GM23338 (cell line): ENCODE data around the gene BMP8B. TPM values are rescaled to one million over a fixed set of nuclear protein-coding genes. Genes with fewer than 3 reads are reported as not detected.

Experiments
- ATAC-seq: fragments of 200-7000 bp; cut with Tn5 transposase; 3 replicates; pipeline ENCODE4 v1.9.1; 2020
- DNase-seq: peaks from one replicate; pipeline ENCODE4 v3.0.0-alpha.2; 2015; ENCODE audit warnings: low spot score
- H2AFZ ChIP-seq: fragments of 200-600 bp; sonication (generic); 2 replicates; pipeline ENCODE4 v1.8.0; 2016; ENCODE audit warnings: antibody characterized with exemption, mild to moderate bottlenecking, moderate library complexity
- H3F3A ChIP-seq: fragments of 200-600 bp; sonication (generic); replicated peaks from 2 replicates; pipeline ENCODE4 v1.8.0; 2017; ENCODE audit warnings: antibody characterized with exemption, mixed run types, low read depth
- H3K27ac ChIP-seq: fragments of 200-600 bp; sonication (generic); 2 replicates; pipeline ENCODE4 v1.6.1; 2016; ENCODE audit warnings: low read depth
- H3K27me3 ChIP-seq: fragments of 200-600 bp; sonication (generic); 2 replicates; pipeline ENCODE4 v1.8.0; 2016; ENCODE audit warnings: mild to moderate bottlenecking, mixed run types, moderate library complexity; ENCODE audit not compliant: insufficient read depth
- H3K36me3 ChIP-seq: fragments of 200-600 bp; sonication (generic); 2 replicates; pipeline ENCODE4 v1.8.0; 2016; ENCODE audit warnings: mild to moderate bottlenecking; ENCODE audit not compliant: insufficient read depth
- H3K4me1 ChIP-seq: fragments of 200-600 bp; sonication (generic); 2 replicates; pipeline ENCODE4 v1.8.0; 2016; ENCODE audit warnings: mild to moderate bottlenecking, moderate library complexity; ENCODE audit not compliant: insufficient read depth
- H3K4me2 ChIP-seq: fragments of 200-600 bp; sonication (generic); 2 replicates; pipeline ENCODE4 v1.7.1; 2017; ENCODE audit warnings: mixed run types
- H3K4me3 ChIP-seq: fragments of 200-600 bp; sonication (generic); 2 replicates; pipeline ENCODE4 v1.6.1; 2016; ENCODE audit warnings: mixed run types
- H3K79me2 ChIP-seq: fragments of 200-600 bp; sonication (generic); replicated peaks from 2 replicates; pipeline ENCODE4 v1.8.0; 2017; ENCODE audit warnings: mild to moderate bottlenecking; ENCODE audit not compliant: insufficient read depth
- H3K9me2 ChIP-seq: fragments of 200-600 bp; sonication (generic); 2 replicates; pipeline ENCODE4 v1.8.0; 2017; ENCODE audit not compliant: insufficient read depth
- H4K20me1 ChIP-seq: fragments of 200-600 bp; sonication (generic); replicated peaks from 2 replicates; pipeline ENCODE4 v1.8.0; 2017; ENCODE audit warnings: mild to moderate bottlenecking; ENCODE audit not compliant: insufficient read depth
- H3K27ac Mint-ChIP-seq: 2 replicates; pipeline ENCODE4 v1.8.0; 2020; ENCODE audit warnings: inconsistent platforms, mild to moderate bottlenecking, moderate library complexity, mixed read lengths
- H3K27me3 Mint-ChIP-seq: 3 replicates; pipeline ENCODE4 v1.8.0; 2022; ENCODE audit warnings: low read depth, mild to moderate bottlenecking, moderate library complexity, mixed read lengths, inconsistent platforms; ENCODE audit not compliant: insufficient read depth, poor library complexity
- H3K36me3 Mint-ChIP-seq: 3 replicates; pipeline ENCODE4 v1.8.0; 2021; ENCODE audit warnings: low read depth, mild to moderate bottlenecking, inconsistent platforms, moderate library complexity, mixed read lengths
- H3K4me1 Mint-ChIP-seq: 3 replicates; pipeline ENCODE4 v1.8.0; 2020; ENCODE audit warnings: mild to moderate bottlenecking, inconsistent platforms, mixed read lengths
- H3K4me3 Mint-ChIP-seq: 3 replicates; pipeline ENCODE4 v1.8.0; 2021; ENCODE audit warnings: moderate library complexity, mild to moderate bottlenecking, inconsistent platforms, mixed read lengths
- H3K9me3 Mint-ChIP-seq: 3 replicates; pipeline ENCODE4 v1.8.0; 2020; ENCODE audit warnings: moderate library complexity, mild to moderate bottlenecking, inconsistent platforms, mixed read lengths
- CTCF ChIP-seq, 2 experiments: fragments of 200-600 bp in 1 of 2; sonication (generic) in 1 of 2; conservative IDR thresholded peaks; 2 replicates each; pipeline versions ENCODE4 v1.5.1 to v1.6.1; 2016 to 2017; ENCODE audit warnings: antibody characterized with exemption in 2 of 2, low read depth in 2 of 2, mild to moderate bottlenecking in 2 of 2, moderate library complexity in 1 of 2
- EZH2 ChIP-seq: fragments of 200-600 bp; sonication (generic); IDR thresholded peaks from one replicate; pipeline ENCODE4 v1.8.0; 2017; ENCODE audit warnings: antibody characterized with exemption, mild to moderate bottlenecking, low read depth; ENCODE audit not compliant: unreplicated experiment
- EZH2phosphoT487 ChIP-seq: fragments of 200-600 bp; sonication (generic); IDR thresholded peaks from one replicate; pipeline ENCODE4 v1.8.1; 2018; ENCODE audit warnings: antibody characterized with exemption; ENCODE audit not compliant: unreplicated experiment
- JUNB ChIP-seq: IDR thresholded peaks from one replicate; pipeline ENCODE4 v1.6.1; 2016; ENCODE audit warnings: antibody characterized with exemption; ENCODE audit not compliant: unreplicated experiment
- NANOG ChIP-seq: IDR thresholded peaks from 2 replicates; pipeline ENCODE4 v1.6.1; 2016; ENCODE audit warnings: antibody characterized with exemption, borderline replicate concordance
- POLR2AphosphoS5 ChIP-seq: IDR thresholded peaks from 2 replicates; pipeline ENCODE4 v1.6.1; 2016; ENCODE audit warnings: antibody characterized with exemption, low read depth
- REST ChIP-seq: IDR thresholded peaks from one replicate; pipeline ENCODE4 v1.6.1; 2018; ENCODE audit warnings: antibody characterized with exemption; ENCODE audit not compliant: unreplicated experiment
- STAT1 ChIP-seq: IDR thresholded peaks from one replicate; pipeline ENCODE4 v1.6.1; 2016; ENCODE audit warnings: antibody characterized with exemption; ENCODE audit not compliant: unreplicated experiment
- ZNF114 ChIP-seq: fragments of 250-450 bp; sonication (Bioruptor Pico); IDR thresholded peaks from 2 replicates; pipeline ENCODE4 v1.5.0; 2020; ENCODE audit warnings: mild to moderate bottlenecking, moderate library complexity
- ZNF331 ChIP-seq: fragments of 250-450 bp; sonication (Bioruptor Pico); IDR thresholded peaks from 2 replicates; pipeline ENCODE4 v1.5.0; 2020; ENCODE audit warnings: low read depth, mild to moderate bottlenecking, moderate library complexity
- ZNF462 ChIP-seq: fragments of 250-450 bp; sonication (Bioruptor Pico); IDR thresholded peaks from 2 replicates; pipeline ENCODE4 v1.5.0; 2020; ENCODE audit warnings: mild to moderate bottlenecking, moderate library complexity
- polyA plus RNA-seq: library from polyadenylated mRNA; unstranded; fragments of >200 nt; fragmentation: Nextera tagmentation; extraction: Ambion mirVana; gene quantifications from 2 replicates; pipeline ENCODE4 v1.2.1, GENCODE V29; 2016
- total RNA-seq: library from RNA; depleted of rRNA; stranded (reverse); fragments of >200 nt; shearing (Covaris generic); gene quantifications from 2 replicates; pipeline ENCODE4 v1.2.3, GENCODE V29; 2014

Gene BMP8B
- total and polyA plus RNA-seq, 2 experiments from 2014 or later: 0.16 to 0.90 TPM

- H3K9me3 Mint-ChIP-seq: no peaks in the 10 kb centered on the region
- H3K4me1 ChIP-seq: peaks cover 4% of the 10 kb centered on the region; the same call in 1 of the 2 replicates
- H3K27ac Mint-ChIP-seq: no peak overlapping the region
- no peaks in the 10 kb centered on the region for H3K9me2 ChIP-seq
- H3F3A ChIP-seq: no peaks in the 10 kb centered on the region
- H3K27ac ChIP-seq: no peak overlapping the region
- H4K20me1 ChIP-seq: no peaks in the 10 kb centered on the region; the same call in 1 of the 2 replicates
- H3K4me3 Mint-ChIP-seq: no peak overlapping the region
- H3K4me2 ChIP-seq: no peak overlapping the region
- peaks cover 39% of the 10 kb centered on the region for H3K27me3 Mint-ChIP-seq
- DNase-seq: no peak
- no peak overlapping the region for H3K4me3 ChIP-seq
- no peaks in the 10 kb centered on the region for H3K79me2 ChIP-seq
- no peaks in the 10 kb centered on the region for H3K36me3 ChIP-seq
- TF ChIP-seq ZNF331 (CRISPR knock-in tag) (no peak), EZH2phosphoT487 (no peak), POLR2AphosphoS5 (no peak), JUNB (no peak), EZH2 (no peak), ZNF114 (CRISPR knock-in tag) (no peak), REST (no peak), NANOG (no peak), ZNF462 (no peak), CTCF (conservative IDR thresholded peaks at IDR 0.05; ENCODE audit: low read depth in 2 of 2) (no peak), STAT1 (no peak)
- peaks cover 54% of the 10 kb centered on the region for H3K27me3 ChIP-seq
- no peak overlapping the region for H2AFZ ChIP-seq
- H3K36me3 Mint-ChIP-seq: no peaks in the 10 kb centered on the region
- peaks cover 2% of the 10 kb centered on the region; the same call in 1 of the 3 replicates for H3K4me1 Mint-ChIP-seq
- ATAC-seq: no peak
These were observed 3.2 kb upstream of the BMP8B start for GRCh38 chr1:39791838-39792237.
